Panc1 (cell line): Measurements from ENCODE around the gene RASSF9.

Experiments
- CTCF ChIP-seq: fragments of 450-650 bp; IDR thresholded peaks from 2 replicates; pipeline ENCODE4 v1.5.1; 2017; ENCODE audit warnings: mild to moderate bottlenecking
- POLR2AphosphoS5 ChIP-seq: IDR thresholded peaks from 2 replicates; pipeline ENCODE4 v1.6.1; 2012; ENCODE audit warnings: mild to moderate bottlenecking, low read depth, low read length, moderate library complexity
- REST ChIP-seq, 2 experiments: IDR thresholded peaks; 2 replicates each; pipeline ENCODE4 v1.6.1; 2011 to 2012; ENCODE audit warnings: low read depth in 2 of 2, control low read depth in 1 of 2, low read length in 1 of 2, mild to moderate bottlenecking in 1 of 2, moderate library complexity in 1 of 2; ENCODE audit not compliant: insufficient read depth in 1 of 2
- TCF7L2 ChIP-seq: IDR thresholded peaks from 2 replicates; pipeline ENCODE4 v1.6.1; 2011; ENCODE audit warnings: mild to moderate bottlenecking, low read depth, low read length, inconsistent platforms

DNA sequence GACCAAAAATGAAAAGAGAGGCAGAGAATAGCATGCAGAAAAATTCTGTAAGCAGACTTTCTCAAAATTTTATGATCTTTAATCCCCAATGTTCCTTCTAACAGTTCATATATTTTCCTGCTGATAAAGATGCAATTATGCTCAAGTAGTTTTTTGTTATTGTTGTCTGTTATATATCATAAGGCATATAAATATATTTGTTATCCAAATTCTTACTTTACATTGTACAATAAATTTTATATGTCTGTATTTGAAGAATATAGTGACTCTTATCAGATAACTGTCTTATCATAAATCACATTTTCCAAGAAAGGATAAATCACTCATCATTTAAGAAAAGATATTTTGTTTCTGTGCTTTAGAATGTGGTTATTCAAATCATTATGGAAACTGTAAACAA is 2.6 kb downstream of the RASSF9 start:
- TF ChIP-seq CTCF (no peak), TCF7L2 (no peak), POLR2AphosphoS5 (no peak), REST (IDR thresholded peaks at IDR 0.05; ENCODE audit: insufficient read depth in 1 of 2, low read depth in 2 of 2, low read length in 1 of 2) (no peak)
